Glutamatergic neuron (in vitro differentiated cells): ENCODE results near the gene SYT13. TPM values are rescaled to one million over a fixed set of nuclear protein-coding genes. Genes with fewer than 3 reads are reported as not detected.

Experiments
- DNase-seq: peaks from one replicate; pipeline ENCODE4 v3.0.0; 2022
- H3K27ac Mint-ChIP-seq: one replicate; pipeline ENCODE4 v1.8.0; 2020; ENCODE audit warnings: mild to moderate bottlenecking, mixed read lengths, inconsistent platforms; ENCODE audit not compliant: unreplicated experiment
- H3K27me3 Mint-ChIP-seq: one replicate; pipeline ENCODE4 v1.8.0; 2020; ENCODE audit warnings: mild to moderate bottlenecking, moderate library complexity, mixed read lengths, inconsistent platforms; ENCODE audit not compliant: unreplicated experiment
- H3K36me3 Mint-ChIP-seq: one replicate; pipeline ENCODE4 v1.8.0; 2020; ENCODE audit warnings: mild to moderate bottlenecking, mixed read lengths, inconsistent platforms; ENCODE audit not compliant: unreplicated experiment
- H3K4me1 Mint-ChIP-seq: one replicate; pipeline ENCODE4 v1.8.0; 2020; ENCODE audit warnings: mild to moderate bottlenecking, low read depth, mixed read lengths, inconsistent platforms; ENCODE audit not compliant: unreplicated experiment
- H3K4me3 Mint-ChIP-seq: one replicate; pipeline ENCODE4 v1.8.0; 2020; ENCODE audit warnings: mild to moderate bottlenecking, mixed read lengths, inconsistent platforms; ENCODE audit not compliant: unreplicated experiment
- H3K9me3 Mint-ChIP-seq: one replicate; pipeline ENCODE4 v1.8.0; 2020; ENCODE audit warnings: mild to moderate bottlenecking, moderate library complexity, mixed read lengths, inconsistent platforms; ENCODE audit not compliant: unreplicated experiment
- CTCF ChIP-seq: fragments of 200-600 bp; sonication (generic); IDR thresholded peaks from one replicate; pipeline ENCODE4 v1.5.0; 2021; ENCODE audit not compliant: partially characterized antibody, unreplicated experiment
- total RNA-seq: library from RNA; stranded (reverse); fragmentation: NEBNext Ultra II Directional; extraction: Animal tissue kit (Norgen Biotek cat#: 25700); gene quantifications from one replicate; pipeline ENCODE4 v1.2.1, GENCODE V29; 2021; ENCODE audit not compliant: unreplicated experiment

Gene SYT13
- total RNA-seq, 1 donor from 2014 or later = 7.5 TPM

GRCh38 chr11:45225961-45226871 is 59.9 kb downstream of the SYT13 start:
- no peak for DNase-seq
- no peak for TF ChIP-seq CTCF
- Mint-ChIP-seq H3K27me3 (peaks cover 3% of the 10 kb centered on the region), H3K36me3 (peaks cover 19% of the 10 kb centered on the region), H3K9me3 (no peaks in the 10 kb centered on the region), H3K4me1 (no peaks in the 10 kb centered on the region), H3K4me3 (no peak overlapping the region), H3K27ac (no peak overlapping the region)

- Mint-ChIP-seq H3K9me3 (no peaks in the 10 kb centered on the region), H3K36me3 (peaks cover 23% of the 10 kb centered on the region), H3K27me3 (peaks cover 3% of the 10 kb centered on the region), H3K4me1 (no peaks in the 10 kb centered on the region), H3K27ac (no peak overlapping the region), H3K4me3 (no peak overlapping the region)
- DNase-seq = no peak
- TF ChIP-seq CTCF = no peak
Observed at GRCh38 chr11:45225277-45225676, 60.9 kb downstream of the SYT13 start.

GRCh38 chr11:45224766-45225165 is 61.4 kb downstream of the SYT13 start:
- Mint-ChIP-seq H3K4me1 (peaks cover under 1% of the 10 kb centered on the region), H3K4me3 (no peak overlapping the region), H3K27ac (no peak overlapping the region), H3K36me3 (peaks cover 23% of the 10 kb centered on the region), H3K9me3 (no peaks in the 10 kb centered on the region), H3K27me3 (peaks cover 3% of the 10 kb centered on the region)
- DNase-seq = no peak
- no peak for TF ChIP-seq CTCF

- DNase-seq = no peak
- Mint-ChIP-seq H3K27ac (no peak overlapping the region), H3K9me3 (no peaks in the 10 kb centered on the region), H3K4me1 (peaks cover 1% of the 10 kb centered on the region), H3K4me3 (no peak overlapping the region), H3K36me3 (peaks cover 23% of the 10 kb centered on the region), H3K27me3 (peaks cover 3% of the 10 kb centered on the region)
- no peak for TF ChIP-seq CTCF
Observed at GRCh38 chr11:45223496-45223895, 62.6 kb downstream of the SYT13 start.

- no peak overlapping the region for H3K4me3 Mint-ChIP-seq
- TF ChIP-seq CTCF = no peak
- H3K27ac Mint-ChIP-seq = no peak overlapping the region
- no peak for DNase-seq
- H3K9me3 Mint-ChIP-seq = no peaks in the 10 kb centered on the region
- peaks cover 7% of the 10 kb centered on the region for H3K36me3 Mint-ChIP-seq
- H3K4me1 Mint-ChIP-seq = peaks cover 1% of the 10 kb centered on the region
- peaks cover 6% of the 10 kb centered on the region for H3K27me3 Mint-ChIP-seq
Observed at GRCh38 chr11:45219411-45219810, 66.7 kb downstream of the SYT13 start.
